ENCODE data around the gene GRIK5. TPM values are rescaled to one million over a fixed set of nuclear protein-coding genes. Genes with fewer than 3 reads are reported as not detected.

GRIK5 gene
- total RNA-seq, 1 donor from 2014 or later, result 0.29 TPM

- no peaks in the 10 kb centered on the region for H3K9me3 ChIP-seq
- H3K27me3 ChIP-seq, result peaks cover 2% of the 10 kb centered on the region
- no peak overlapping the region for H3K27ac ChIP-seq
- no peaks in the 10 kb centered on the region for H3K36me3 ChIP-seq
- no peak overlapping the region for H3K4me3 ChIP-seq
- no peaks in the 10 kb centered on the region for H3K4me1 ChIP-seq
- TF ChIP-seq, protein P1, sequence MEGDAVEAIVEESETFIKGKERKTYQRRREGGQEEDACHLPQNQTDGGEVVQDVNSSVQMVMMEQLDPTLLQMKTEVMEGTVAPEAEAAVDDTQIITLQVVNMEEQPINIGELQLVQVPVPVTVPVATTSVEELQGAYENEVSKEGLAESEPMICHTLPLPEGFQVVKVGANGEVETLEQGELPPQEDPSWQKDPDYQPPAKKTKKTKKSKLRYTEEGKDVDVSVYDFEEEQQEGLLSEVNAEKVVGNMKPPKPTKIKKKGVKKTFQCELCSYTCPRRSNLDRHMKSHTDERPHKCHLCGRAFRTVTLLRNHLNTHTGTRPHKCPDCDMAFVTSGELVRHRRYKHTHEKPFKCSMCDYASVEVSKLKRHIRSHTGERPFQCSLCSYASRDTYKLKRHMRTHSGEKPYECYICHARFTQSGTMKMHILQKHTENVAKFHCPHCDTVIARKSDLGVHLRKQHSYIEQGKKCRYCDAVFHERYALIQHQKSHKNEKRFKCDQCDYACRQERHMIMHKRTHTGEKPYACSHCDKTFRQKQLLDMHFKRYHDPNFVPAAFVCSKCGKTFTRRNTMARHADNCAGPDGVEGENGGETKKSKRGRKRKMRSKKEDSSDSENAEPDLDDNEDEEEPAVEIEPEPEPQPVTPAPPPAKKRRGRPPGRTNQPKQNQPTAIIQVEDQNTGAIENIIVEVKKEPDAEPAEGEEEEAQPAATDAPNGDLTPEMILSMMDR (IDR thresholded peaks at IDR 0.05), result no peak
- ATAC-seq, result no peak
- intact Hi-C loops (cut with DNase I), result no loop called here
- DNase-seq, result no peak
Measured at GRCh38 chr19:42030645-42031440, 39.2 kb downstream of the GRIK5 start.

DNA sequence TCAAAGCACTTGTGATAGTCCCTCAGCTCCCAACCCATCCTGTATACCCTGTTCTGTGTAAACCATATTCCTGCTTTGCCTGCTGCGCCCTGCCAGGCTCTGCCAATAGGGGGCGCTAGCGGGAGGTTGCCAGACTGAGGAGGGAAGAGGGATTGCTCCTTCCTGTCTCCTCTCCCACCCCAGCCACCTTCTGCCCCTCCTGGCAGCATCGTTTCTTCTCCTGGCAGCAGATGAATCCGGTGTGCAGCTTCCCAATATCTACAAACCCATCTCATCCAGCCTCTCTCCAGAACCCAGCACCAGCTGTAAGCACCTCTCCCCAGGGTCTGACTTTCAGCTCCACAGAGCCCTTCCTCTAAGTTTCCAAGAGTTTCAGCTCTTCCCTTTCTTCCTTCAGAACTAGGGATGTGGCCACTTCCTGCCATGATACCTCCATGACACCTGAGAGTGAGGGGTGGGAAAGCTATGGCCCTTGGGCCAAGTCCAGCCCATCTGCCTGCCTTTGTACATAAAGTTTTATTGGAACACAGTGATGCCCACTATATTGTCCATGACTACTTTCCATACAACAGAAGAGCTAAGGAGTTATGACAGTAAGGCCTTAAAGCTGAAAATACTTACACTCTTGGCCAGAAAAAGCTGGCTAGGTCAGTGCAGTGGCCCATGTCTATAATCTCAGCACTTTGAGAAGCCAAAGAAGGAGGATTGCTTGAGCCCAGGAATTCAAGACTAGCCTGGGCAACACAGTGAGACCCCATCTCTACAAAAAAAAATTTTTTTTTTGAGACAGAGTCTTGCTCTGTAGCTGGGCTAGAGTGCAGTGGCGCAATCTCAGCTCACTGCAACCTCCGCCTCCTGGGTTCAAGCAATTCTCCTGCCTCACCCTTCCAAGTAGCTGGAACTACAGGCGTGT is 41.4 kb downstream of the GRIK5 start:
- H3K9me3 ChIP-seq, result no peaks in the 10 kb centered on the region
- H3K36me3 ChIP-seq, result no peaks in the 10 kb centered on the region
- H3K27ac ChIP-seq, result no peak overlapping the region
- H3K27me3 ChIP-seq, result peaks cover 5% of the 10 kb centered on the region
- TF ChIP-seq, protein P1 (IDR thresholded peaks at IDR 0.05), result peak; percentile 33
- ATAC-seq (no peak), DNase-seq (no peak)
- peaks cover 3% of the 10 kb centered on the region for H3K4me1 ChIP-seq
- intact Hi-C loops (cut with DNase I), result no loop called here
- H3K4me3 ChIP-seq, result no peak overlapping the region

- Histone ChIP-seq H3K36me3 (no peaks in the 10 kb centered on the region), H3K4me1 (peaks cover 3% of the 10 kb centered on the region), H3K4me3 (no peak overlapping the region), H3K27me3 (peaks cover 5% of the 10 kb centered on the region), H3K27ac (no peak overlapping the region), H3K9me3 (no peaks in the 10 kb centered on the region)
- intact Hi-C loops (cut with DNase I), result no loop called here
- ATAC-seq (peak; percentile 62), DNase-seq (no peak)
- TF ChIP-seq, protein P1 (IDR thresholded peaks at IDR 0.05), result no peak
Measured at GRCh38 chr19:42024622-42025111, 45.3 kb downstream of the GRIK5 start.

DNA sequence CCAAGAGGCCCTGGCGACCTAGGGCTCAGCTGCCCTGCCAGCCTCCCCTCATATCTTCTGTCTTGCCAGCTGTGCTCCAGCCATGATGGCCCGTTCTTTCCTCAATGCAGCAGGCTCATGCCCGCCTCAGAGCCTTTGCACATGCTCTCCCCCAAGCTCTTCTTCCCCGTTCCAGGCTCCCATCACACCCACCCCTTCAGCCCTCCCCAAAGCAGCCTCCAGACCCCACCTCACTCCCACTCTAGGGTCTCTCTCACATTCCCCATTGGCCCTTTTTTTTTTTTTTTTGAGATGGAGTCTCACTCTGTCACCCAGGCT is 46.1 kb downstream of the GRIK5 start:
- TF ChIP-seq, protein P1 (IDR thresholded peaks at IDR 0.05), result no peak
- H3K27me3 ChIP-seq, result peaks cover 5% of the 10 kb centered on the region

DNA sequence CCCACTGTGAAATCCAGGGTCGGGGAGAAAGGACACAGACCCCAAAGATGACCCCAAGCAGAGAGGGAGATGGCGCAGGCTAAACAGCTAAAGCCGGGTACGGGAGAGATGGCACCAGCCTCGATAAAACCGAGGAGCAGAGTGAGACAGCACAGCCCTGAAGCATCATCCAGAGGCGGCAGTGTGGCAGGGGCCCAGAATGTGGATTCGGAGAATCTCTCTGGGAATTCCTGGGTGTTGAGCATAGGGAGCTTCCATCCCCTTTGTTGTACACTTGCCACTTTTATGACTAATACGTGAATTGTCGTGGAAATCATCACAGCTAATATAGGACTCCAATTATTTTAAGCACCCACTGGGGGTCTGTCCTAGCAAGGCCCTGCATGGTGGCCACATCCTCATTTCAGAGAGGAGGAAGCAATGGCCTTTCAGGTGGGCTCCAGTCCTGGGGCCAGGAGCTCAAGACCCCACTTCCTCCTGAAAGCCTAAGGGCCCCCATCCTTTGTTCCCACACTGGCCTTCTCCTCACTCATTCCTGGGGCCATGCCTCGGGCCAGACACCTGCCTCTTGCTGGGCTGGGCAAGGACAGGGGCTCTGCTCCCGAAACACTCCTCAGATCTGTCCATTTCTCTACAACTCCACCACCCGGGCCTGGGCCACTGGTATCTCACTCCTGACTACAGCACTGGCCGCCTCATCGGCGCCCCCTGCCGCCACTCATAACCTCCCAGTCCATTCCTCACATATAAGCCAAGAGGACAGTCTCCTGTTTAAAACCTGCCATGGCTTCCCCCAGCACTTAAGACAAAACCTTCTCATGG is 46.7 kb downstream of the GRIK5 start:
- Histone ChIP-seq H3K4me1 (peaks cover 3% of the 10 kb centered on the region), H3K36me3 (no peaks in the 10 kb centered on the region), H3K27me3 (peaks cover 5% of the 10 kb centered on the region), H3K9me3 (no peaks in the 10 kb centered on the region), H3K27ac (no peak overlapping the region), H3K4me3 (no peak overlapping the region)
- no peak for DNase-seq
- intact Hi-C loops (cut with DNase I), result no loop called here
- no peak for ATAC-seq
- TF ChIP-seq, protein P1 (IDR thresholded peaks at IDR 0.05), result no peak

More for the DNA sequence above, 46.1 kb downstream of the GRIK5 start:
- no peak overlapping the region for H3K4me3 ChIP-seq
- DNase-seq (no peak), ATAC-seq (no peak)
- no peaks in the 10 kb centered on the region for H3K36me3 ChIP-seq
- H3K4me1 ChIP-seq, result peaks cover 3% of the 10 kb centered on the region
- H3K27ac ChIP-seq, result no peak overlapping the region
- no peaks in the 10 kb centered on the region for H3K9me3 ChIP-seq
- intact Hi-C loops (cut with DNase I), result no loop called here
